ENCODE measurements around the gene HS3ST3B1.

The HS3ST3B1 gene

GRCh38 chr17:14300575-14301278, at the start of gene HS3ST3B1:
HS3ST3B1 (plus strand) TSS chr17:14301081; CDS start chr17:14301519, 438 bp downstream.
- peak; percentile 90 for DNase-seq

GRCh38 chr17:14261406-14261805, 39.5 kb upstream of the HS3ST3B1 start:
- no peak for DNase-seq

GRCh38 chr17:14268264-14268663, 32.6 kb upstream of the HS3ST3B1 start:
- DNase-seq, result no peak

GRCh38 chr17:14269473-14269872, 31.4 kb upstream of the HS3ST3B1 start:
- DNase-seq, result no peak

GRCh38 chr17:14270508-14270907, 30.4 kb upstream of the HS3ST3B1 start:
- DNase-seq, result no peak

- no peak for DNase-seq
These were observed 24.2 kb upstream of the HS3ST3B1 start for GRCh38 chr17:14276535-14277250.

GRCh38 chr17:14281530-14281929, 19.4 kb upstream of the HS3ST3B1 start:
- DNase-seq, result no peak

GRCh38 chr17:14282726-14283125, 18.2 kb upstream of the HS3ST3B1 start:
- no peak for DNase-seq

GRCh38 chr17:14289162-14289561, 11.7 kb upstream of the HS3ST3B1 start:
- no peak for DNase-seq

- no peak for DNase-seq
These were observed 6.0 kb upstream of the HS3ST3B1 start for GRCh38 chr17:14294876-14295275.

- DNase-seq, result no peak
These were observed 5.2 kb upstream of the HS3ST3B1 start for GRCh38 chr17:14295676-14296075.

GRCh38 chr17:14296166-14296910, 4.5 kb upstream of the HS3ST3B1 start:
- no peak for DNase-seq

- peak; percentile 23 for DNase-seq
These were observed 3.6 kb upstream of the HS3ST3B1 start for GRCh38 chr17:14297161-14297851.

- DNase-seq, result no peak
These were observed 2.5 kb upstream of the HS3ST3B1 start for GRCh38 chr17:14298221-14298946.

- no peak for DNase-seq
These were observed 2.0 kb upstream of the HS3ST3B1 start for GRCh38 chr17:14298947-14299279.

GRCh38 chr17:14299280-14300141, 1.4 kb upstream of the HS3ST3B1 start:
- DNase-seq, result no peak

- no peak for DNase-seq
These were observed 604 bp downstream of the HS3ST3B1 start for GRCh38 chr17:14301279-14302090.

GRCh38 chr17:14302091-14302430, 1.2 kb downstream of the HS3ST3B1 start:
- no peak for DNase-seq

GRCh38 chr17:14302431-14303099, 1.7 kb downstream of the HS3ST3B1 start:
- peak; percentile 31 for DNase-seq

Data from NCI-H774 (cell line).